ENCODE results near the gene BIN1. TPM values are rescaled to one million over a fixed set of nuclear protein-coding genes. Genes with fewer than 3 reads are reported as not detected.
"Not testable (repeated sequence)": the region's sequence is repeated elsewhere in the genome, so short reads cannot be mapped to it uniquely, and the experiment has no call there.

Gene BIN1
- total RNA-seq, 1 donor from 2014 or later = 11.8 TPM

DNA sequence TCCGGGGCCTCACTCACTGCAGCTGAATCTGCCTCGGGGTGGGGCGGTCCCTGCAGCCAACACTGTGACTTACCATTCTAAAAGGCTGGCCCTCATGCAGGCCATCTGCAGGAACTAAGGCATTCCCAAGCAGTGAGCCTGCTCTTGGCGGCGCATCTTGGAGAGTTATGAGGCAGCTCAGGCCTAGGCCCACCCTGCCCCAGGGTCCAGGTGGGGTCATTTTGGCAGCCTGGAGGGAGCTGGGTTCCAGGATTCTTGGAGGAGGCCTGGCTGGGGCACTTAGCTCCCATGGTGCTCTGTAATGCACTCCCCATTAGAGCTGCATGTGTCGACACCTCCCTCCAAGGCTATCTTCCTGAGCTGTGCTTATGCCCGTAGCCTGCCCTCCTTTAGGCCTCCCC is 14.8 kb upstream of the BIN1 start:
- TF ChIP-seq, protein P1, sequence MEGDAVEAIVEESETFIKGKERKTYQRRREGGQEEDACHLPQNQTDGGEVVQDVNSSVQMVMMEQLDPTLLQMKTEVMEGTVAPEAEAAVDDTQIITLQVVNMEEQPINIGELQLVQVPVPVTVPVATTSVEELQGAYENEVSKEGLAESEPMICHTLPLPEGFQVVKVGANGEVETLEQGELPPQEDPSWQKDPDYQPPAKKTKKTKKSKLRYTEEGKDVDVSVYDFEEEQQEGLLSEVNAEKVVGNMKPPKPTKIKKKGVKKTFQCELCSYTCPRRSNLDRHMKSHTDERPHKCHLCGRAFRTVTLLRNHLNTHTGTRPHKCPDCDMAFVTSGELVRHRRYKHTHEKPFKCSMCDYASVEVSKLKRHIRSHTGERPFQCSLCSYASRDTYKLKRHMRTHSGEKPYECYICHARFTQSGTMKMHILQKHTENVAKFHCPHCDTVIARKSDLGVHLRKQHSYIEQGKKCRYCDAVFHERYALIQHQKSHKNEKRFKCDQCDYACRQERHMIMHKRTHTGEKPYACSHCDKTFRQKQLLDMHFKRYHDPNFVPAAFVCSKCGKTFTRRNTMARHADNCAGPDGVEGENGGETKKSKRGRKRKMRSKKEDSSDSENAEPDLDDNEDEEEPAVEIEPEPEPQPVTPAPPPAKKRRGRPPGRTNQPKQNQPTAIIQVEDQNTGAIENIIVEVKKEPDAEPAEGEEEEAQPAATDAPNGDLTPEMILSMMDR (IDR thresholded peaks at IDR 0.05; ENCODE audit: insufficient read depth, low read length, severe bottlenecking) = no peak
- no peak for FAIRE-seq

DNA sequence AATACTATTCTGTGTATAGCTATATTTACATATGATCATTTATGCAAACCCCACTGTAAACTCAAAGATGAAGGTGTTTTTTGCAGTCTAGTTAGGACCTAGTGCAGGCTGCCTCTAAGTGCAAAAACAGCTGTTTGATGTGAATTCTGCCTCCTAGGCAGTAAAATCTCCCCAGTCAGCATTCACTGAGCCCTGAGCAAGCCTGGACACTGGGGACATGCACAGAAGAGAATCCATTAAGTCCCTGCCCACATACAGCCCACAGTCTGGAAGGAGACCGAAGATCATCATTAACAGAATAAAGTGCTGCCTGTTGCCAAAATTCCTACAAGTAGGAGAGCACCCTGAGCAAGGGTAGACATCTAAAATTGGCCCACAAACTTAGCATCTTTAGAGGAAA is 14.4 kb upstream of the BIN1 start:
- Histone ChIP-seq H3K27me3 (ENCODE audit: control insufficient read depth, insufficient read depth, low read length) (no peaks in the 10 kb centered on the region), H3K36me3 (ENCODE audit: control insufficient read depth, insufficient read depth, low read length) (no peaks in the 10 kb centered on the region), H3K4me3 (ENCODE audit: low read depth, low read length) (no peak overlapping the region)
- no peak for DNase-seq (ENCODE audit: low read depth)
- TF ChIP-seq, protein P1 (IDR thresholded peaks at IDR 0.05; ENCODE audit: insufficient read depth, low read length, severe bottlenecking) = no peak
- no peak for FAIRE-seq

More for the DNA sequence above, 14.8 kb upstream of the BIN1 start:
- no peak overlapping the region for H3K4me3 ChIP-seq (ENCODE audit: low read depth, low read length)
- DNase-seq (ENCODE audit: low read depth) = no peak
- no peaks in the 10 kb centered on the region for H3K36me3 ChIP-seq (ENCODE audit: control insufficient read depth, insufficient read depth, low read length)
- no peaks in the 10 kb centered on the region for H3K27me3 ChIP-seq (ENCODE audit: control insufficient read depth, insufficient read depth, low read length)

DNA sequence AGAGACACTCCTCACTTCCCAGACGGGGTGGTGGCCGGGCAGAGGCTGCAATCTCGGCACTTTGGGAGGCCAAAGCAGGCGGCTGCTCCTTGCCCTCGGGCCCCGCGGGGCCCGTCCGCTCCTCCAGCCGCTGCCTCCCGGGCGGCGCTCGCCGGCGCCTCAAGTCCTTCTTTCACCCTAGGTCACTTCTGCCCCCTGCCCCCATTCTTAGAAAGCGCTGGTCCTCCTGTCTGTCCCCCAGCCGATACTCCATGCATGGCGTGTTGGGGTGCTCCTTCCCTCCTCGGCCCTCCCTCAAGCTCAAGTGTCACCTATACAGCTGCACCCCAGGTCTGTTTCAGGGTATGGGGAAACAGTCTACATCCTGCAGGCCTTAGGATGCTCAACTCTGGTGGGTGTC is 13.5 kb upstream of the BIN1 start:
- H3K27me3 ChIP-seq (ENCODE audit: control insufficient read depth, insufficient read depth, low read length); FAIRE-seq; DNase-seq (ENCODE audit: low read depth): not testable (repeated sequence)

DNA sequence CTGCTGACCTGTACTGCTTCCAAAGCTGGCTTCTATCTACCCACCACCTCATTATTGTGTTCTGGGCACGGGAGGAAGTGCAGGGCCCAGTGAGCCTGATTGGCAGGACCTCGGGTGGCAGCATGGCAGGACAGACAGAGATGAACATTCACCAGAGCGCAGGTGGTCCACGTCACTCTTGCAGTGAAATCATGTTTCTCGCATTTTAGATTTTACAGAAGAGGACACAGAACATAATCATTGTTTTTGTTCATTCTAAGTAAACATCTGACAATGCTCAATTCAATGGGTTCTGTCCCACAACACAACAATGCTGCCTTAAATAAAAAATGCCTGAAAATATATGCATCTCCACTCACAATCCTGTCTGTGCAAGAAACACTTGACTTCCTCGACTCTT is 11.5 kb upstream of the BIN1 start:
- Histone ChIP-seq H3K36me3 (ENCODE audit: control insufficient read depth, insufficient read depth, low read length) (no peaks in the 10 kb centered on the region), H3K4me3 (ENCODE audit: low read depth, low read length) (no peak overlapping the region), H3K27me3 (ENCODE audit: control insufficient read depth, insufficient read depth, low read length) (no peaks in the 10 kb centered on the region)
- TF ChIP-seq, protein P1 (IDR thresholded peaks at IDR 0.05; ENCODE audit: insufficient read depth, low read length, severe bottlenecking) = no peak
- no peak for FAIRE-seq
- no peak for DNase-seq (ENCODE audit: low read depth)

More for the DNA sequence above, 13.5 kb upstream of the BIN1 start:
- not testable (repeated sequence) for H3K36me3 ChIP-seq (ENCODE audit: control insufficient read depth, insufficient read depth, low read length); H3K4me3 ChIP-seq (ENCODE audit: low read depth, low read length)

DNA sequence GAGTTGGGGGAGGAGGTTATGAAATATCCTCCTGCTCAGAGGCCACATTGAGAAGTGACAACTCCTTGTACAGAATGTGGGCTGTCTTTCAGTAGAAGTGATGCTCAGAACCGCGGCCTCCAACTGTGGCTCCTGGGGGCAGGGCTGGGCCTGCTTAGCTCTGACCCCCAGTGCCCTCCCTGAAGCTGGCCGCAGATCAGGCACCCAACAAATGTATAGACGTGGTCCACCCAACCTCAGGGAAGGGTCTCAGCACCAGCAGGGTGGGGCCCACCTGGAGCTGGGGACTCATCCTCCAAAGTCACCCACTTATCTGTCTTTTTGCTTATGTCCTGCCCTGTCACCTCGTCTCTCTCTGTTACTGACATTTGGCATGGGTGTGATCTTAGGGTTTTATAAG is 11.1 kb upstream of the BIN1 start:
- DNase-seq (ENCODE audit: low read depth) (no peak), FAIRE-seq (peak; percentile 40)
- TF ChIP-seq, protein P1 (IDR thresholded peaks at IDR 0.05; ENCODE audit: insufficient read depth, low read length, severe bottlenecking) = no peak
- Histone ChIP-seq H3K27me3 (ENCODE audit: control insufficient read depth, insufficient read depth, low read length) (no peaks in the 10 kb centered on the region), H3K36me3 (ENCODE audit: control insufficient read depth, insufficient read depth, low read length) (no peaks in the 10 kb centered on the region), H3K4me3 (ENCODE audit: low read depth, low read length) (no peak overlapping the region)

DNA sequence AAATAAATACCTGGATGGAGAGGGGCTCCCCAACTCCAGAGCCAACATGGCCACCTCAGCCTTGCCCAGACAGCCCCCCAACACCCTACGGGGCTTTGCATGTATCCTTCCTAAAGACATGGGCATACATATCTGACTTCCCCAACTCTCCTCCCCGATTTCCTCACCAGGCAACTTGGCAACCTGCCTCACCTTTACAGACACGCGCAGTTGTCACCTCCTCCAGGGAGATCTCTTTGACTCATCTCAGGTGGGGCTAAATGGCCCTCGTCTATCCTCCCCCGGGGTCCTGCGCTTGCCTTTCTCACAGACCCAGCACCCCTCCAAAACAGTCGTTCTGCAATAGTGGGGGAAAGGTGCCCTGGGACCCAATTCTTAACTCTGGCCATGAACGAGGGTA is 10.6 kb upstream of the BIN1 start:
- no peak for DNase-seq (ENCODE audit: low read depth)
- H3K27me3 ChIP-seq (ENCODE audit: control insufficient read depth, insufficient read depth, low read length) = no peaks in the 10 kb centered on the region
- TF ChIP-seq, protein P1 (IDR thresholded peaks at IDR 0.05; ENCODE audit: insufficient read depth, low read length, severe bottlenecking) = no peak
- H3K4me3 ChIP-seq (ENCODE audit: low read depth, low read length) = no peak overlapping the region
- FAIRE-seq = peak; percentile 36
- no peaks in the 10 kb centered on the region for H3K36me3 ChIP-seq (ENCODE audit: control insufficient read depth, insufficient read depth, low read length)

Measured in bronchial epithelial cell (primary cell).